Transverse colon (tissue), 4 donors: ENCODE data around the gene ITGB2. TPM values are rescaled to one million over a fixed set of nuclear protein-coding genes. Genes with fewer than 3 reads are reported as not detected.

Source experiments
- DNase-seq: peaks from one replicate; pipeline ENCODE4 v3.0.0-alpha.2; 2019
- H3K27ac ChIP-seq, 4 donors: fragments of 200-600 bp; sonication (generic); 2 replicates each; pipeline ENCODE4 v1.5.1; 2016 to 2018; ENCODE audit warnings: inconsistent platforms in 4 of 4
- H3K27me3 ChIP-seq: fragments of 200-600 bp; sonication (generic); 2 replicates; pipeline ENCODE4 v1.5.1; 2017; ENCODE audit warnings: inconsistent platforms
- H3K36me3 ChIP-seq, 4 donors: fragments of 200-600 bp; sonication (generic); 2 replicates each; pipeline ENCODE4 v1.5.1; 2017 to 2019; ENCODE audit warnings: inconsistent platforms in 4 of 4
- H3K4me1 ChIP-seq, 4 donors: fragments of 200-600 bp; sonication (generic); 2 replicates each; pipeline ENCODE4 v1.5.1; 2017 to 2020; ENCODE audit warnings: inconsistent platforms in 4 of 4
- H3K4me3 ChIP-seq, 4 donors: fragments of 200-600 bp; sonication (generic); 1 replicate in 1 of 4; 2 replicates in 3 of 4; pipeline versions ENCODE4 v1.5.1 to v1.6.1; 2017 to 2019; ENCODE audit warnings: inconsistent platforms in 4 of 4
- H3K9me3 ChIP-seq, 2 donors: fragments of 200-600 bp; sonication (generic); 2 replicates each; pipeline ENCODE4 v1.5.1; 2017 to 2019; ENCODE audit warnings: inconsistent platforms in 2 of 2
- CTCF ChIP-seq, 5 experiments: fragments of 200-600 bp in 3 of 5; fragments of 450-650 bp in 2 of 5; sonication (generic) in 3 of 5; IDR thresholded peaks; 1 replicate in 2 of 5; 2 replicates in 3 of 5; pipeline ENCODE4 v1.5.1; 2016 to 2017; ENCODE audit warnings: antibody characterized with exemption in 5 of 5, inconsistent platforms in 3 of 5, mild to moderate bottlenecking in 2 of 5, moderate library complexity in 1 of 5
- EP300 ChIP-seq: sonication (generic); formaldehyde crosslinking; IDR thresholded peaks from one replicate; pipeline ENCODE4 v1.6.1; 2017; ENCODE audit warnings: antibody characterized with exemption, low read depth
- POLR2A ChIP-seq: fragments of 450-650 bp; IDR thresholded peaks from one replicate; pipeline ENCODE4 v1.6.1; 2016; ENCODE audit warnings: antibody characterized with exemption, mild to moderate bottlenecking, moderate library complexity
- POLR2AphosphoS5 ChIP-seq, 3 donors: sonication (generic); formaldehyde crosslinking; IDR thresholded peaks; one replicate each; pipeline ENCODE4 v1.6.1; 2016; ENCODE audit warnings: antibody characterized with exemption in 3 of 3
- WGBS, 2 donors: methylation state at CpG; one replicate each; pipeline ENCODE4 v1.1.5; 2018; ENCODE audit warnings: low coverage in 1 of 2; 5-methylcytosine and 5-hydroxymethylcytosine counted together
- in situ Hi-C, 4 donors: fragments of 200-750 bp; cut with MboI; loops; one replicate each; pipeline versions ENCODE4 v1.15.0 to v1.15.1; 2017; ENCODE audit warnings: low sequenced_read_pairs in 3 of 4, low pct_ligation_motif_present in 1 of 4, low pct_unique_long_range_greater_than_20kb in 1 of 4
- intact Hi-C: fragments of 100-400 bp; cut with DNase I; formaldehyde crosslinking; loops from one replicate; pipeline ENCODE4 v1.15.1; 2023; ENCODE audit warnings: low total_unique reads
- total RNA-seq, 4 donors: library from RNA; depleted of rRNA; stranded (reverse); fragments of >200 nt; gene quantifications; one replicate each; pipeline ENCODE4 v1.1.0, GENCODE V29; 2016

The ITGB2 gene
- total RNA-seq, 4 donors from 2014 or later: 14.2 to 32.4 (median 24.9) TPM

- intact Hi-C loops: no loop called here
- Histone ChIP-seq H3K4me3 (no peak overlapping the region), H3K36me3 (no peaks in the 10 kb centered on the region), H3K4me1 (peaks cover 14 to 33% (median 22%) of the 10 kb centered on the region in 4 donors), H3K27me3 (no peaks in the 10 kb centered on the region), H3K27ac (no peak overlapping the region), H3K9me3 (no peaks in the 10 kb centered on the region)
- WGBS, 2 donors: 88 to 100% methylated on average over 1 to 24 of the region's 24 CpGs
- DNase-seq: no peak
- no peak for TF ChIP-seq EP300
- TF ChIP-seq POLR2A: no peak
- no peak for TF ChIP-seq POLR2AphosphoS5 (IDR thresholded peaks at IDR 0.05)
- no peak for TF ChIP-seq CTCF (IDR thresholded peaks at IDR 0.05)
- in situ Hi-C loops: loop anchor here in 2 of 4 donors (5.0 to 25.0 kb wide), 2 partner anchors 132 to 193 kb away; partner anchors contain the start of genes SUMO3 (in 1 of the 2) and UBE2G2 (in 1 of the 2)
Observed at GRCh38 chr21:44943686-44944550, 23.2 kb upstream of the ITGB2 start.

- Histone ChIP-seq H3K4me3 (no peak overlapping the region), H3K27me3 (no peaks in the 10 kb centered on the region), H3K36me3 (no peaks in the 10 kb centered on the region), H3K9me3 (no peaks in the 10 kb centered on the region), H3K27ac (no peak overlapping the region), H3K4me1 (peaks cover 14 to 33% (median 22%) of the 10 kb centered on the region in 4 donors)
- in situ Hi-C loops (loop anchor here in 2 of 4 donors (5.0 to 25.0 kb wide), 2 partner anchors 131 to 194 kb away; partner anchors contain the start of genes SUMO3 (in 1 of the 2) and UBE2G2 (in 1 of the 2)), intact Hi-C loops (no loop called here)
- 88 to 92% methylated on average over 2 to 15 of the region's 15 CpGs for WGBS, 2 donors
- TF ChIP-seq CTCF (IDR thresholded peaks at IDR 0.05) (no peak), POLR2A (no peak), POLR2AphosphoS5 (IDR thresholded peaks at IDR 0.05) (no peak), EP300 (no peak)
- no peak for DNase-seq
Observed at GRCh38 chr21:44943005-44943685, 22.4 kb upstream of the ITGB2 start.

GRCh38 chr21:44942566-44942965 is 21.9 kb upstream of the ITGB2 start:
- whole genome bisulfite sequencing, 2 donors: 50 to 65% methylated on average over 2 of the region's 2 CpGs
- no peaks in the 10 kb centered on the region for H3K27me3 ChIP-seq
- no peak for DNase-seq
- H3K9me3 ChIP-seq: no peaks in the 10 kb centered on the region
- no peaks in the 10 kb centered on the region for H3K36me3 ChIP-seq
- peak overlapping the region in 1 of 4 donors; percentile 25 for H3K27ac ChIP-seq
- TF ChIP-seq EP300: no peak
- TF ChIP-seq CTCF (IDR thresholded peaks at IDR 0.05): no peak
- TF ChIP-seq POLR2AphosphoS5 (IDR thresholded peaks at IDR 0.05): no peak
- no peak for TF ChIP-seq POLR2A
- H3K4me1 ChIP-seq: peaks cover 14 to 33% (median 22%) of the 10 kb centered on the region in 4 donors
- no peak overlapping the region for H3K4me3 ChIP-seq
- in situ Hi-C loops: loop anchor here in 2 of 4 donors (5.0 to 25.0 kb wide), 2 partner anchors 130 to 195 kb away; partner anchors contain the start of genes SUMO3 (in 1 of the 2) and UBE2G2 (in 1 of the 2)
- intact Hi-C loops: no loop called here

- H3K9me3 ChIP-seq: no peaks in the 10 kb centered on the region
- H3K36me3 ChIP-seq: no peaks in the 10 kb centered on the region
- peaks cover 14 to 33% (median 22%) of the 10 kb centered on the region in 4 donors for H3K4me1 ChIP-seq
- in situ Hi-C loops (loop anchor here in 2 of 4 donors (5.0 to 25.0 kb wide), 2 partner anchors 129 to 196 kb away; partner anchors contain the start of genes SUMO3 (in 1 of the 2) and UBE2G2 (in 1 of the 2)), intact Hi-C loops (no loop called here)
- no peak overlapping the region for H3K4me3 ChIP-seq
- WGBS, 2 donors: 77% methylated on average over 8 of the region's 8 CpGs; no CpG with 5 or more reads in 1 of the 2 donors
- no peak overlapping the region for H3K27ac ChIP-seq
- TF ChIP-seq POLR2A (no peak), POLR2AphosphoS5 (IDR thresholded peaks at IDR 0.05) (no peak), CTCF (IDR thresholded peaks at IDR 0.05) (no peak), EP300 (no peak)
- no peak for DNase-seq
- H3K27me3 ChIP-seq: no peaks in the 10 kb centered on the region
Observed at GRCh38 chr21:44941567-44941966, 20.9 kb upstream of the ITGB2 start.
